DOHH2 (cell line): ENCODE measurements around the gene TRIM68.

Source experiments
- CTCF ChIP-seq: fragments of 200-600 bp; sonication (generic); IDR thresholded peaks from one replicate; pipeline ENCODE4 v1.5.1; 2014; ENCODE audit warnings: antibody characterized with exemption, mild to moderate bottlenecking, low read depth, low read length; ENCODE audit not compliant: poor library complexity, severe bottlenecking
- EZH2phosphoT487 ChIP-seq: fragments of 200-600 bp; sonication (generic); IDR thresholded peaks from 2 replicates; pipeline ENCODE4 v1.6.1; 2017; ENCODE audit warnings: borderline replicate concordance, mild to moderate bottlenecking, antibody characterized with exemption, low read length, moderate library complexity, mixed read lengths

DNA sequence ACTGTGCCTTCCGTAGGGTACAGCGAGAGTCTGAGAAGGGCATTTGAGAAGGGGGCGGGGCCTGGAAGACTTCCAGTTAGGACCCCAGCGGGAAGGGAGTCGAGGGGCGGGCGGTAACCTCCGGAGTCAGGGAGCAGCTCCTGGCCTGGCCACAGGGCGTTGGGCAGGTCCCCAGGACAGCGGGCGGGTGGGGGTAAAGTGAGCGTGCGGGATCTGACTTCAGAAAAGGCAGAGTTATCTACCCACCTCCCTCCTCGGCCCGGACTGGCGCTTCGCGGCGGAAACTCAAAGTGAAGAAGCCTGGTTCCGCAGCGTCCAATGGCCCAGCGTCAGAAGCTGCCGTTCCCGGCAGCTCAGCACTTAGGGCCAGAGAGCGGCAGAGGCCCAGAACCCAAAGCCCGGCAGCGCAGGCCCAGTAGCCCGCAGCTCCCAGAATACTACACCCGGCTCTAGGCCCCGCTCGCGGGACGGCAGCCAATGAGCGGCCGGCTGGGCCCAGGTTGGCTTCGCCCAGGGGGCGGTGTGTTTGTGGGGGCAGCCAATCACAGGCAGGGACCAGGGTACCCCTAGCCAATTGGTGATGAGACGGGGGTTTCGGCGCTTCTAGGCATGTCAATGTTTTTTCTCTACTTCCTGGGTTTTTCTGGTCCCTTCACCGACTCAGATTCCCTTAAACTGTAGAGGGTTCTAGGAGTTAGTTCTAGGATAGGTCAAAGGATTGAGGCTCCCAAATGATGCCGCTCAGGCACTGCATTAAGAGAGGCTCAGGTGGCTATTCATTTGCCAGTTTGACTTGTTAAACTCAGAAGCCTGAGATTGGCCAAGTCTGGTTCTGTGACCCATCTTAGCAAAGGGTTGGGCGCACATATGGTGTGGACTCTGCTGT lies at the start of gene TRIM68:
- TF ChIP-seq CTCF (no peak), EZH2phosphoT487 (no peak)
